WTC11 (cell line): ENCODE measurements around the gene DPCD. TPM values are rescaled to one million over a fixed set of nuclear protein-coding genes. Genes with fewer than 3 reads are reported as not detected.
A peak's percentile ranks its signal among the peaks of the same experiment; 100 is the strongest.

ENCODE experiments used
- ATAC-seq: fragments of 200-7000 bp; cut with Tn5 transposase; 2 replicates; pipeline ENCODE4 v1.10.0; 2021; ENCODE audit warnings: mild to moderate bottlenecking, moderate library complexity
- CTCF ChIA-PET: fragments of 300-600 bp; sonication (Branson Sonifier 250); formaldehyde crosslinking; loops from one replicate; lab custom pipeline; 2021; ENCODE audit warnings: antibody characterized with exemption; lab: Charles Lee
- POLR2A ChIA-PET: fragments of 350-600 bp; sonication (Branson Sonifier 250); formaldehyde crosslinking; loops from one replicate; lab custom pipeline; 2021; ENCODE audit warnings: antibody characterized with exemption; lab: Charles Lee
- DNase-seq: peaks from one replicate; pipeline ENCODE4 v3.0.0; 2021; ENCODE audit warnings: low spot score
- H3K27ac Mint-ChIP-seq: 2 replicates; pipeline ENCODE4 v1.8.0; 2021; ENCODE audit warnings: mixed read lengths
- H3K27me3 Mint-ChIP-seq: 2 replicates; pipeline ENCODE4 v1.8.0; 2021; ENCODE audit warnings: low read depth, mild to moderate bottlenecking, moderate library complexity, mixed read lengths
- H3K36me3 Mint-ChIP-seq: 2 replicates; pipeline ENCODE4 v1.8.0; 2021; ENCODE audit warnings: mixed read lengths
- H3K4me1 Mint-ChIP-seq: 2 replicates; pipeline ENCODE4 v1.8.0; 2022; ENCODE audit warnings: mixed read lengths
- H3K4me3 Mint-ChIP-seq: 2 replicates; pipeline ENCODE4 v1.8.0; 2021; ENCODE audit warnings: mild to moderate bottlenecking, moderate library complexity, mixed read lengths
- H3K9me3 Mint-ChIP-seq: 2 replicates; pipeline ENCODE4 v1.8.0; 2021; ENCODE audit warnings: mixed read lengths
- CDX4 ChIP-seq: fragments of 250-450 bp; sonication (Bioruptor Pico); IDR thresholded peaks from 2 replicates; pipeline ENCODE4 v1.9.0; 2021; ENCODE audit warnings: moderate library complexity, mild to moderate bottlenecking, inconsistent platforms, borderline replicate concordance
- ETV6 ChIP-seq: sonication (generic); formaldehyde crosslinking; IDR thresholded peaks from 2 replicates; pipeline ENCODE4 v1.8.1; 2022; ENCODE audit warnings: mild to moderate bottlenecking, missing genetic modification reagents
- GTF2I ChIP-seq: fragments of 250-450 bp; sonication (Bioruptor Pico); conservative IDR thresholded peaks from 2 replicates; pipeline ENCODE4 v1.4.0; 2021; ENCODE audit warnings: mild to moderate bottlenecking
- HMGXB4 ChIP-seq: sonication (generic); formaldehyde crosslinking; IDR thresholded peaks from 2 replicates; pipeline ENCODE4 v1.8.1; 2023; ENCODE audit warnings: mild to moderate bottlenecking, moderate library complexity, missing genetic modification reagents
- JAZF1 ChIP-seq: fragments of 250-450 bp; sonication (Bioruptor Pico); IDR thresholded peaks from 2 replicates; pipeline ENCODE4 v1.9.0; 2021; ENCODE audit warnings: moderate library complexity, mild to moderate bottlenecking, inconsistent platforms
- MAX ChIP-seq: sonication (generic); formaldehyde crosslinking; IDR thresholded peaks from 2 replicates; pipeline ENCODE4 v1.8.0; 2022; ENCODE audit warnings: mild to moderate bottlenecking, missing genetic modification reagents
- NFATC4 ChIP-seq: fragments of 250-450 bp; sonication (Bioruptor Pico); IDR thresholded peaks from 2 replicates; pipeline ENCODE4 v1.9.0; 2021; ENCODE audit warnings: mild to moderate bottlenecking
- OVOL2 ChIP-seq: fragments of 250-450 bp; sonication (Bioruptor Pico); IDR thresholded peaks from 2 replicates; pipeline ENCODE4 v1.9.0; 2021; ENCODE audit warnings: mild to moderate bottlenecking, borderline replicate concordance
- RORB ChIP-seq: fragments of 250-450 bp; sonication (Bioruptor Pico); IDR thresholded peaks from 2 replicates; pipeline ENCODE4 v1.9.0; 2021; ENCODE audit warnings: mild to moderate bottlenecking
- SP1 ChIP-seq: sonication (generic); formaldehyde crosslinking; conservative IDR thresholded peaks from 2 replicates; pipeline ENCODE4 v1.8.1; 2022; ENCODE audit warnings: missing genetic modification reagents
- TEAD1 ChIP-seq: sonication (generic); formaldehyde crosslinking; IDR thresholded peaks from 2 replicates; pipeline ENCODE4 v1.8.0; 2022; ENCODE audit warnings: mild to moderate bottlenecking, missing genetic modification reagents
- TEAD4 ChIP-seq: sonication (generic); formaldehyde crosslinking; IDR thresholded peaks from 2 replicates; pipeline ENCODE4 v1.8.0; 2022; ENCODE audit warnings: mild to moderate bottlenecking, missing genetic modification reagents
- ZNF423 ChIP-seq: fragments of 250-450 bp; sonication (Bioruptor Pico); IDR thresholded peaks from 2 replicates; pipeline ENCODE4 v2.1.2; 2022; ENCODE audit warnings: mild to moderate bottlenecking, moderate library complexity
- total RNA-seq: library from RNA; stranded (reverse); gene quantifications from 3 replicates; pipeline ENCODE4 v1.2.3, GENCODE V29; 2021
- TF ChIP-seq, protein P1 (sequence below): sonication (generic); formaldehyde crosslinking; IDR thresholded peaks from 2 replicates; pipeline ENCODE4 v1.8.0; 2022; ENCODE audit warnings: missing genetic modification reagents
- TF ChIP-seq, protein P2 (sequence below): sonication (generic); formaldehyde crosslinking; IDR thresholded peaks from 2 replicates; pipeline ENCODE4 v1.8.1; 2022; ENCODE audit warnings: low read depth, missing genetic modification reagents, borderline replicate concordance
- TF ChIP-seq, protein P3 (sequence below): fragments of 200-600 bp; IDR thresholded peaks from 2 replicates; pipeline ENCODE4 v1.8.0; 2022; ENCODE audit warnings: antibody characterized with exemption

The DPCD gene
- total RNA-seq, 1 experiment from 2014 or later: 21.8 TPM

DNA sequence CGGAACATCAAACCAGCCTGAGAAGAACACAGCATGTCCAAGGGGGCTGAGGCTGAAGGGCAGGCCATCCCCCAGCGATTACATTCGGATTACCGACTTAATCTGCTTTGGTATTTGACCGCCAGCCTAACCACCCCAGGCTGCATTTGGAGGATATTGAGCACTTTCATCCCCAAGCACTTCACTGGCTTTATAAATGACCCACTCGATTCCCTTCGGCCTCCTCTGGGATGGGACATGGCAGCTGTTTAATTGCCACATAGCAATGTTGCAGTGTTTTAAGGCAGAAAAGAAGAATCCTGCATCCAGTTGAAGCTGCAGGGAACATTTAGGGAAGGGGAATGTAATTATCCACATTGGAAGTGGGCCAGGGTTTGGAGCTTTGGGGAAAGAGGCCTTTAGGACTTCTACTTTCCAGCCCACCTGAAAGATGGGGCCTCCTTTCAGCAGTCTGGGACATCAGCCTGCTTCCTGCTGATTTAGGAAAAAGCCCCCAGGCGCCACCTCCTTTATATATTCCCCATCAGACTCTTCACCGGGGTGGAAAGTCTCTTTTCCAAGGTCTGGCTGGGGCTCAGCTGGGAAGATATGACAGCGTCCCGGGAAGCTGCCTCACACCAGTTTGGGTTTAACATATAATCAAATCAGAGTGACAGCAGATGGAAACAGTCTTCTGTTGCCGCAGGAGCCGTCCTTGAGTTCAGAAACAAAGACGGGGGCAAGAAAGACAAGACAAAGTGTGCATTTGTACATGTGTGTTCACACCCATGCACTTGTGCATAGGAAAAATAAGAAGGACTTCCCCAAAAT lies 9.2 kb downstream of the DPCD start (continued):
- TF ChIP-seq, protein P1, sequence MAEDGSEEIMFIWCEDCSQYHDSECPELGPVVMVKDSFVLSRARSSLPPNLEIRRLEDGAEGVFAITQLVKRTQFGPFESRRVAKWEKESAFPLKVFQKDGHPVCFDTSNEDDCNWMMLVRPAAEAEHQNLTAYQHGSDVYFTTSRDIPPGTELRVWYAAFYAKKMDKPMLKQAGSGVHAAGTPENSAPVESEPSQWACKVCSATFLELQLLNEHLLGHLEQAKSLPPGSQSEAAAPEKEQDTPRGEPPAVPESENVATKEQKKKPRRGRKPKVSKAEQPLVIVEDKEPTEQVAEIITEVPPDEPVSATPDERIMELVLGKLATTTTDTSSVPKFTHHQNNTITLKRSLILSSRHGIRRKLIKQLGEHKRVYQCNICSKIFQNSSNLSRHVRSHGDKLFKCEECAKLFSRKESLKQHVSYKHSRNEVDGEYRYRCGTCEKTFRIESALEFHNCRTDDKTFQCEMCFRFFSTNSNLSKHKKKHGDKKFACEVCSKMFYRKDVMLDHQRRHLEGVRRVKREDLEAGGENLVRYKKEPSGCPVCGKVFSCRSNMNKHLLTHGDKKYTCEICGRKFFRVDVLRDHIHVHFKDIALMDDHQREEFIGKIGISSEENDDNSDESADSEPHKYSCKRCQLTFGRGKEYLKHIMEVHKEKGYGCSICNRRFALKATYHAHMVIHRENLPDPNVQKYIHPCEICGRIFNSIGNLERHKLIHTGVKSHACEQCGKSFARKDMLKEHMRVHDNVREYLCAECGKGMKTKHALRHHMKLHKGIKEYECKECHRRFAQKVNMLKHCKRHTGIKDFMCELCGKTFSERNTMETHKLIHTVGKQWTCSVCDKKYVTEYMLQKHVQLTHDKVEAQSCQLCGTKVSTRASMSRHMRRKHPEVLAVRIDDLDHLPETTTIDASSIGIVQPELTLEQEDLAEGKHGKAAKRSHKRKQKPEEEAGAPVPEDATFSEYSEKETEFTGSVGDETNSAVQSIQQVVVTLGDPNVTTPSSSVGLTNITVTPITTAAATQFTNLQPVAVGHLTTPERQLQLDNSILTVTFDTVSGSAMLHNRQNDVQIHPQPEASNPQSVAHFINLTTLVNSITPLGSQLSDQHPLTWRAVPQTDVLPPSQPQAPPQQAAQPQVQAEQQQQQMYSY: no peak
- TF ChIP-seq OVOL2 (no peak), TEAD4 (CRISPR knock-in tag) (no peak), SP1 (no peak), GTF2I (CRISPR knock-in tag) (no peak)

- Mint-ChIP-seq H3K27me3 (no peaks in the 10 kb centered on the region), H3K9me3 (no peaks in the 10 kb centered on the region), H3K27ac (no peak overlapping the region), H3K36me3 (peaks cover 9% of the 10 kb centered on the region; the same call in 1 of the 2 replicates), H3K4me1 (peaks cover 13% of the 10 kb centered on the region), H3K4me3 (no peak overlapping the region)
- TF ChIP-seq JAZF1 (CRISPR knock-in tag) (no peak), HMGXB4 (CRISPR knock-in tag) (no peak), ZNF423 (CRISPR knock-in tag) (no peak), CDX4 (CRISPR knock-in tag) (no peak), ETV6 (CRISPR knock-in tag) (no peak)
- TF ChIP-seq, protein P2, sequence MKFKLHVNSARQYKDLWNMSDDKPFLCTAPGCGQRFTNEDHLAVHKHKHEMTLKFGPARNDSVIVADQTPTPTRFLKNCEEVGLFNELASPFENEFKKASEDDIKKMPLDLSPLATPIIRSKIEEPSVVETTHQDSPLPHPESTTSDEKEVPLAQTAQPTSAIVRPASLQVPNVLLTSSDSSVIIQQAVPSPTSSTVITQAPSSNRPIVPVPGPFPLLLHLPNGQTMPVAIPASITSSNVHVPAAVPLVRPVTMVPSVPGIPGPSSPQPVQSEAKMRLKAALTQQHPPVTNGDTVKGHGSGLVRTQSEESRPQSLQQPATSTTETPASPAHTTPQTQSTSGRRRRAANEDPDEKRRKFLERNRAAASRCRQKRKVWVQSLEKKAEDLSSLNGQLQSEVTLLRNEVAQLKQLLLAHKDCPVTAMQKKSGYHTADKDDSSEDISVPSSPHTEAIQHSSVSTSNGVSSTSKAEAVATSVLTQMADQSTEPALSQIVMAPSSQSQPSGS: no peak
- no peak for DNase-seq
- no peak for ATAC-seq
- ChIA-PET CTCF (interaction anchor here (0.6 to 7.3 kb wide), 18 partner anchors 9 to 467 kb away, joined by 3 to 370 read pairs (median 10); partner anchors contain the start of genes DPCD, NPM3 and POLL), POLR2A (no interaction called here)
These were observed 13.4 kb downstream of the DPCD start for GRCh38 chr10:101601541-101601940.

GRCh38 chr10:101602761-101603398 lies 14.8 kb downstream of the DPCD start:
- POLR2A ChIA-PET: interaction anchor here (0.6 to 1.2 kb wide), 6 partner anchors 172 to 902 kb away, joined by 3 to 6 read pairs (median 3); partner anchors contain the start of genes NPM3 and OGA
- peak; percentile 94 for DNase-seq
- Mint-ChIP-seq H3K36me3 (peaks cover 9% of the 10 kb centered on the region; the same call in 1 of the 2 replicates), H3K27me3 (no peaks in the 10 kb centered on the region), H3K27ac (peak overlapping the region; percentile 45; the same call in 1 of the 2 replicates), H3K4me3 (no peak overlapping the region), H3K9me3 (no peaks in the 10 kb centered on the region), H3K4me1 (peaks cover 10% of the 10 kb centered on the region)
- peak; percentile 96 for ATAC-seq
- CTCF ChIA-PET: interaction anchor here (0.5 to 7.3 kb wide), 96 partner anchors 9 to 628 kb away, joined by 3 to 370 read pairs (median 5); partner anchors contain the start of genes DPCD, FBXW4, FGF8 and KCNIP2
- TF ChIP-seq NFATC4 (CRISPR knock-in tag) (no peak), SP1 (peak; percentile 35; the same call in 1 of the 2 replicates), RORB (CRISPR knock-in tag) (no peak), ETV6 (CRISPR knock-in tag) (no peak; the same call in 1 of the 2 replicates), MAX (0 out of 2 replicates have a peak, but pooled peaks have one; percentile 36), TEAD1 (CRISPR knock-in tag) (peak; percentile 34; the same call in 1 of the 2 replicates), TEAD4 (CRISPR knock-in tag) (0 out of 2 replicates have a peak, but pooled peaks have one; percentile 50)
- TF ChIP-seq, protein P3, sequence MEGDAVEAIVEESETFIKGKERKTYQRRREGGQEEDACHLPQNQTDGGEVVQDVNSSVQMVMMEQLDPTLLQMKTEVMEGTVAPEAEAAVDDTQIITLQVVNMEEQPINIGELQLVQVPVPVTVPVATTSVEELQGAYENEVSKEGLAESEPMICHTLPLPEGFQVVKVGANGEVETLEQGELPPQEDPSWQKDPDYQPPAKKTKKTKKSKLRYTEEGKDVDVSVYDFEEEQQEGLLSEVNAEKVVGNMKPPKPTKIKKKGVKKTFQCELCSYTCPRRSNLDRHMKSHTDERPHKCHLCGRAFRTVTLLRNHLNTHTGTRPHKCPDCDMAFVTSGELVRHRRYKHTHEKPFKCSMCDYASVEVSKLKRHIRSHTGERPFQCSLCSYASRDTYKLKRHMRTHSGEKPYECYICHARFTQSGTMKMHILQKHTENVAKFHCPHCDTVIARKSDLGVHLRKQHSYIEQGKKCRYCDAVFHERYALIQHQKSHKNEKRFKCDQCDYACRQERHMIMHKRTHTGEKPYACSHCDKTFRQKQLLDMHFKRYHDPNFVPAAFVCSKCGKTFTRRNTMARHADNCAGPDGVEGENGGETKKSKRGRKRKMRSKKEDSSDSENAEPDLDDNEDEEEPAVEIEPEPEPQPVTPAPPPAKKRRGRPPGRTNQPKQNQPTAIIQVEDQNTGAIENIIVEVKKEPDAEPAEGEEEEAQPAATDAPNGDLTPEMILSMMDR: peak; percentile 96
